ENCODE measurements around the gene UNC5CL. TPM values are rescaled to one million over a fixed set of nuclear protein-coding genes. Genes with fewer than 3 reads are reported as not detected.

Gene UNC5CL
- total and polyA plus RNA-seq, 4 donors: 1.6 to 4.0 (median 2.1) TPM

DNA sequence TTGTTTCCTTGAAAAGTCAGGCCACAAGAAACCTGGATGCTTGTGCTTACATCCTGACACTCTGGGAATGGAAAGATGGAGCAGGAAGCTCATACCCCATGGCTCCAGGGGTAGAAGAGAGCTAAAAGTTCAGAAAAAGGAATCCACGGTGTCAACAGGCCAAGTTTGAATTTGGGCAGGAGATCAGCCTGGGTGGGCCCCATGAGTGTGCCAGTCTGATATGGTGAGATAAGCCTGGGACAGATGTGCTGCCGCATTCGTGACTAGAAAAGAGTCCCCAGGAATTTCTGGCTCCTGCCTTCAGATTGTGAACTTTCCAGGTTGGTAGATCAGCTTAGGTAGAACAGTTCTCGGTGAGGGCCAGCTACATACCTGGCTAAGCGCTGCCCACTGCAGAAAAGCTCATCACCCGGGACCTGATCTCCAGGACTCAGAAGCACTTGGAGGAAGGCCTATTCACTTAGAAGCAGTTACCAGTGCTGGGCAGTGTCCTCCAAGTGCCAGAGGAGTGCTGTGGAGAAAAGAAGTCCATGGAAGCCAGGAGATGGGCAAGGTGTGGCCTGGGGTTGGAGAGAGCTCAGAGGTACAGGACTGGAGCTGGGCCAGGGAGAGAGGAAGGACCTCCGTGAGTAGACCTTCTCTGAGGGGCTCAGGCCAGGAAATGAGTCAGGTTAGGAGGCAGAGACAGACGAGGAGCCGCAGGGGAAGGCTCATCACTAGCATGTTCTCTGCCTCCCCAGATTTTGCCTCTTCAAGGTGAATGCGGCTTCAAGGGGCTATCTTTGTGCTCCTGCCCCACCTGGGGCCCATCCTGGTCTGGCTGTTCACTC, 3.4 kb upstream of the UNC5CL start, which contains the start of gene TSPO2:
Gene TSPO2 (plus strand): TSS at position 242 of the 830 bp plus-strand sequence. CDS start 519 bp downstream, at position 761.
- no peak for DNase-seq
- Histone ChIP-seq H3K4me1 (ENCODE audit: control insufficient read depth in 5 of 5, insufficient read depth in 5 of 5, low read length in 5 of 5) (peaks cover 0 to 7% (median 0%) of the 10 kb centered on the region in 5 donors), H3K9me3 (ENCODE audit: control insufficient read depth in 4 of 4, insufficient read depth in 3 of 4, low read length in 3 of 4) (no peaks in the 10 kb centered on the region), H3K36me3 (ENCODE audit: control insufficient read depth in 4 of 4, insufficient read depth in 4 of 4, low read length in 4 of 4) (no peaks in the 10 kb centered on the region), H3K4me3 (no peak within 1 kb of the TSS), H3K27ac (ENCODE audit: low read depth in 1 of 2, low read length in 1 of 2) (no peak within 1 kb of the TSS), H3K27me3 (ENCODE audit: control insufficient read depth in 3 of 3, insufficient read depth in 3 of 3, low read length in 2 of 3) (no peaks in the 10 kb centered on the region), H3K9ac (ENCODE audit: insufficient read depth in 1 of 2, low read length in 2 of 2) (no peak within 1 kb of the TSS)
- TF ChIP-seq, protein P1, sequence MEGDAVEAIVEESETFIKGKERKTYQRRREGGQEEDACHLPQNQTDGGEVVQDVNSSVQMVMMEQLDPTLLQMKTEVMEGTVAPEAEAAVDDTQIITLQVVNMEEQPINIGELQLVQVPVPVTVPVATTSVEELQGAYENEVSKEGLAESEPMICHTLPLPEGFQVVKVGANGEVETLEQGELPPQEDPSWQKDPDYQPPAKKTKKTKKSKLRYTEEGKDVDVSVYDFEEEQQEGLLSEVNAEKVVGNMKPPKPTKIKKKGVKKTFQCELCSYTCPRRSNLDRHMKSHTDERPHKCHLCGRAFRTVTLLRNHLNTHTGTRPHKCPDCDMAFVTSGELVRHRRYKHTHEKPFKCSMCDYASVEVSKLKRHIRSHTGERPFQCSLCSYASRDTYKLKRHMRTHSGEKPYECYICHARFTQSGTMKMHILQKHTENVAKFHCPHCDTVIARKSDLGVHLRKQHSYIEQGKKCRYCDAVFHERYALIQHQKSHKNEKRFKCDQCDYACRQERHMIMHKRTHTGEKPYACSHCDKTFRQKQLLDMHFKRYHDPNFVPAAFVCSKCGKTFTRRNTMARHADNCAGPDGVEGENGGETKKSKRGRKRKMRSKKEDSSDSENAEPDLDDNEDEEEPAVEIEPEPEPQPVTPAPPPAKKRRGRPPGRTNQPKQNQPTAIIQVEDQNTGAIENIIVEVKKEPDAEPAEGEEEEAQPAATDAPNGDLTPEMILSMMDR (IDR thresholded peaks at IDR 0.05; ENCODE audit: control extremely low read depth, extremely low read depth): no peak
- WGBS, 2 donors: 89 to 90% methylated on average over 10 of the region's 10 CpGs
- ATAC-seq (ENCODE audit: insufficient read depth, low FRiP score): no peak

DNA sequence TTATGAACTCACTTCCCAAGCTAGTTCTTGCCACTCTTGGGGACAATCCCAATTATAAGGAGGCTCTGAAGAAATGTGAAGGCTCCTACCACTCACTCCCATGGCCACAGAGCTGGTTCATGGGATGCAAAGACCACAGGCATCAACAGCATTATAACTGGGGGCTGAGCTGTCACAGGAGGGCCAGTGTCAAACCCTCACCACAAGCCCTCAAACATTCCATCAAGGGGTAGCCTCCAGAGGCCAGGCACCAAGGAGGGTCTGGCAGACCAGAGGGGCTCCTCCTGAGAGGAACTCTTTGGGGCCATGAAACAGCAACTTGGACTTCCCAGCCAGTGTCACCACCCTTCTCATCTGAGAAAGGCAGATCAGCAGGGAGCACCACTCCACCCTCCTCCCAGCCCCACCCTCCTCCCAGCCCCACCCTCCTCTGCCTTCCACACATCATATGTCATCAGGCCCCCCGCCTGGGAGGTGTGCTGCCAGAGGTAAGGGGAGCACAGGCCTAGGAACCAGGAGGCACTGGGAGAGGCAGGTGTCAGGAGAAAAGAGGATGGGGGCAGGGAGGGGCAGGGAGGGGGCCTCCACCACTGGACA, 2.0 kb upstream of the UNC5CL start:
- Histone ChIP-seq H3K36me3 (ENCODE audit: control insufficient read depth in 4 of 4, insufficient read depth in 4 of 4, low read length in 4 of 4) (no peaks in the 10 kb centered on the region), H3K27me3 (ENCODE audit: control insufficient read depth in 3 of 3, insufficient read depth in 3 of 3, low read length in 2 of 3) (no peaks in the 10 kb centered on the region), H3K4me1 (ENCODE audit: control insufficient read depth in 5 of 5, insufficient read depth in 5 of 5, low read length in 5 of 5) (peaks cover 0 to 7% (median 0%) of the 10 kb centered on the region in 5 donors), H3K9me3 (ENCODE audit: control insufficient read depth in 4 of 4, insufficient read depth in 3 of 4, low read length in 3 of 4) (no peaks in the 10 kb centered on the region), H3K9ac (ENCODE audit: insufficient read depth in 1 of 2, low read length in 2 of 2) (no peak overlapping the region), H3K27ac (ENCODE audit: low read depth in 1 of 2, low read length in 1 of 2) (no peak overlapping the region), H3K4me3 (no peak overlapping the region)
- TF ChIP-seq, protein P1 (IDR thresholded peaks at IDR 0.05; ENCODE audit: control extremely low read depth, extremely low read depth): no peak
- 69 to 84% methylated on average over 1 of the region's 1 CpG for WGBS, 2 donors
- DNase-seq (no peak), ATAC-seq (ENCODE audit: insufficient read depth, low FRiP score) (no peak)

DNA sequence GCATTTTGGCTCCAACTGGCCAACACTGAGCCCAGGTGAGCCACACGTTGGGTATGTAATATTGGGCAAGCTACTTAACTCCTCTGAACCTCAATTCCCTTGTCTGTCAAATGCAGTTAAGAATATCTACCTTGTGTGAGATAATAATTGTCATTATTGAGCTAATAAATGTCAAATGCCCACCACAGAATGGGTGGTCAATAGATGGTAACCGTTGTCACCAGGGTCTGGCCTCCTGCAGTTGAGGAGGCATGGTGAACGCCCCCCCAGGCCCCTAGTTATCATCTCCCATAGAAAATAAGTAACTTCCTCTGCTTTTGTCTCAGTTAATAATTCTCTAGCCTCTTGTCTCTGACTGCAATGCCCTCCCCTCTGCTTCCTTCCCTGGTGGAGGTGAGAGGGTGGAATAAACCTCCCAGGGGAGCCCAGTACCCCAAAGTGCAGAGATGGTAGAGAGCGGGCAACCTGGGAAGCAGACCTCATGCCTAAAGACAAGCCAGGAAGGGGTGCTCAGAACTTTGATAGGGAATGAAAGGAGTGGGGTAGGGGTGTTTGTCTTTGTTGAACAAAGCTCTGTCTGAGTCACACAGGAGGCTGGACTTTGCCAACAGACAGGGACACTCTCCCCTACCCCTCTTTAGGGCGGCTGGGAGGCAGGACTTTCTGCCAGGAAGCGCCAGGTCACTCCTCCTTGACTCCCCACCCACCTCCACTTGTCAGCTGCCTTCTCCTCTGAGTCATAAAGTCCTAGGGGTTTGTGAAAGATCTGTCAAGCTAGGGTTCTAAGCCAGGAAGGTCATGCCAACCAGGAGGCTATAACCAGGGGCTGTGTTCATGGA, 1.3 kb upstream of the UNC5CL start:
- WGBS, 2 donors: 62 to 68% methylated on average over 6 of the region's 6 CpGs
- H3K9me3 ChIP-seq (ENCODE audit: control insufficient read depth in 4 of 4, insufficient read depth in 3 of 4, low read length in 3 of 4): no peaks in the 10 kb centered on the region
- H3K36me3 ChIP-seq (ENCODE audit: control insufficient read depth in 4 of 4, insufficient read depth in 4 of 4, low read length in 4 of 4): no peaks in the 10 kb centered on the region
- no peak overlapping the region for H3K4me3 ChIP-seq
- TF ChIP-seq, protein P1 (IDR thresholded peaks at IDR 0.05; ENCODE audit: control extremely low read depth, extremely low read depth): no peak
- no peak overlapping the region for H3K9ac ChIP-seq (ENCODE audit: insufficient read depth in 1 of 2, low read length in 2 of 2)
- H3K27me3 ChIP-seq (ENCODE audit: control insufficient read depth in 3 of 3, insufficient read depth in 3 of 3, low read length in 2 of 3): no peaks in the 10 kb centered on the region
- peak; percentile 54 for ATAC-seq (ENCODE audit: insufficient read depth, low FRiP score)
- H3K4me1 ChIP-seq (ENCODE audit: control insufficient read depth in 5 of 5, insufficient read depth in 5 of 5, low read length in 5 of 5): peaks cover 0 to 7% (median 0%) of the 10 kb centered on the region in 5 donors
- no peak overlapping the region for H3K27ac ChIP-seq (ENCODE audit: low read depth in 1 of 2, low read length in 1 of 2)
- peak in 1 of 3 donors; percentile 25 for DNase-seq
